Heart right ventricle (tissue), 16 donors: ENCODE results near the gene SFXN5. TPM values are rescaled to one million over a fixed set of nuclear protein-coding genes. Genes with fewer than 3 reads are reported as not detected.

ENCODE experiments used
- ATAC-seq, 8 donors: fragments of 200-7000 bp; cut with Tn5 transposase; one replicate each; pipeline ENCODE4 v1.9.1; 2020; ENCODE audit warnings: mild to moderate bottlenecking in 8 of 8, moderate library complexity in 8 of 8, moderate number of reproducible peaks in 1 of 8
- DNase-seq, 2 donors: peaks; one replicate each; pipeline ENCODE4 v3.0.0-alpha.2; 2020
- H3K27ac ChIP-seq, 10 donors: fragments of 200-600 bp; sonication (generic) in 2 of 10; one replicate each; pipeline versions ENCODE4 v1.5.0 to v1.8.0; 2020 to 2022; ENCODE audit warnings: mild to moderate bottlenecking in 3 of 10
- H3K27me3 ChIP-seq, 7 donors: fragments of 200-600 bp; one replicate each; pipeline ENCODE4 v1.8.0; 2021 to 2022; ENCODE audit warnings: mild to moderate bottlenecking in 2 of 7
- H3K36me3 ChIP-seq, 9 donors: fragments of 200-600 bp; sonication (generic) in 1 of 9; one replicate each; pipeline versions ENCODE4 v1.5.0 to v1.8.0; 2020 to 2022; ENCODE audit warnings: mild to moderate bottlenecking in 2 of 9
- H3K4me1 ChIP-seq, 9 donors: fragments of 200-600 bp; sonication (generic) in 1 of 9; one replicate each; pipeline versions ENCODE4 v1.5.0 to v1.8.0; 2020 to 2022; ENCODE audit warnings: mild to moderate bottlenecking in 4 of 9
- H3K4me3 ChIP-seq, 10 donors: fragments of 200-600 bp; sonication (generic) in 2 of 10; one replicate each; pipeline versions ENCODE4 v1.5.0 to v1.8.0; 2020 to 2022; ENCODE audit warnings: mild to moderate bottlenecking in 7 of 10, moderate library complexity in 2 of 10
- H3K9me3 ChIP-seq, 11 donors: fragments of 200-600 bp in 10 of 11; sonication (generic) in 2 of 11; one replicate each; pipeline versions ENCODE4 v1.5.0 to v1.8.0; 2013 to 2022; ENCODE audit warnings: mild to moderate bottlenecking in 2 of 11, control low read depth in 1 of 11, moderate library complexity in 1 of 11
- WGBS, 2 donors: extraction: QIAGEN DNeasy Blood & Tissue Kit; methylation state at CpG; one replicate each; pipeline ENCODE4 v1.1.7; 2013; ENCODE audit warnings: inconsistent platforms in 1 of 2; 5-methylcytosine and 5-hydroxymethylcytosine counted together
- intact Hi-C, 10 donors: fragments of 100-400 bp; cut with DNase I; formaldehyde crosslinking; loops; one replicate each; pipeline versions ENCODE4 v1.11.1 to v1.14.2; 2022
- polyA plus RNA-seq, 2 donors: library from polyadenylated mRNA; stranded (reverse); fragments of 200-250 nt; gene quantifications; one replicate each; pipeline ENCODE4 v1.2.3, GENCODE V29; 2013
- total RNA-seq, 10 donors: library from RNA; stranded (reverse); fragmentation: NEBNext Ultra II Directional in 3 of 10; extraction: Animal tissue kit (Norgen Biotek cat#: 25700) in 3 of 10; gene quantifications; one replicate each; pipeline versions ENCODE4 v1.2.1 to v1.2.4, GENCODE V29; 2021 to 2023
- TF ChIP-seq, protein P1 (sequence below), 9 donors: fragments of 200-600 bp; sonication (generic) in 2 of 9; IDR thresholded peaks; one replicate each; pipeline versions ENCODE4 v1.5.0 to v1.8.0; 2021 to 2022; ENCODE audit warnings: antibody characterized with exemption in 9 of 9, mild to moderate bottlenecking in 5 of 9, moderate library complexity in 1 of 9
- donor health status: Arrhythmogenic right ventricular cardiomyopathy.
- donor health status: ischemic (EF 13 %, LVEDD 7.1; RV severe dilation, severe dysfunction).
- donor health status: healthy with polysubstance abuse.
- donor health status: DM: no; HTN: yes; CAD: no.
- donor health status: DM: no; HTN: no; CAD: no.
- donor health status: ischemic (EF 25% LVEDD 6.9; RV normal size, moderate dysfunction).
- donor health status: ischemic (EF 25% LVEDD 5.7; RV mildly dilated, moderate dysfunction).
- donor health status: healthy.
- donor health status: DM: yes; HTN: yes; CAD: no.
- donor health status: Ischemic cardiomyopathy.
- donor health status: ischemic (EF 35%, LVEDD 5.7; RV mildly dilated, moderate dysfunction).
- donor health status: nonischemic (EF 11% LVEDD 7.7; RV severe dilation, severe dysfunction).
- donor health status: DM: yes; HTN: yes; CAD: no.
- donor health status: PGD.
- donor health status: ischemic (EF 29% LVEDD 5.4; RV normal size, mild dysfunction).
- donor health status: nonischemic (EF 23%, LVEDD 6.1; RV moderate dilation, normal function).

SFXN5 gene
- total and polyA plus RNA-seq, 12 donors = 4.4 to 11.8 (median 9.7) TPM

DNA sequence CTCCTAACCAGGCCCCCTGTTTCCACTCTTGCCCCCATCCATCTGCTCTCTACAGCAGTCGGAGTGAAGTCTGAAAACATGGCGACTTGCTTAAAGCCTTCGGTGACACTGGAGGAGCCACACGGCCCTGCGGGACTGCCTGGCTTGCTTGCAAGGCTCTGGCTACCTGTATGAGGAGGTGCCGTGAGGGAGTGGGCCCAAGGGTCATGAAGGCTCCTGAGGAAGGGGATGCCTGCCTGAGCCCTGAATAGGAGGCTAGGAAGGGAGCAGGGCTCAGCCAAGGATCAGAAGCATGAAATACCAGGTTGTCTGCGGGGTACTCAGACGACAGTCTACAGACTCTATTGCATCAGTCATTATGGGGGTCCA is 78.8 kb downstream of the SFXN5 start:
- 86 to 90% methylated on average over 8 of the region's 8 CpGs for WGBS, 2 donors
- ATAC-seq (no peak), DNase-seq (no peak)
- Histone ChIP-seq H3K27me3 (no peaks in the 10 kb centered on the region), H3K4me3 (no peak overlapping the region), H3K4me1 (peaks cover 0 to 14% (median 8%) of the 10 kb centered on the region in 9 donors), H3K9me3 (no peaks in the 10 kb centered on the region), H3K36me3 (peaks cover 0 to 20% (median 0%) of the 10 kb centered on the region in 9 donors), H3K27ac (no peak overlapping the region)
- intact Hi-C loops = loop anchor here (1.0 to 5.0 kb wide), 8 partner anchors 80 to 185 kb away; partner anchors contain the start of gene SFXN5 (in 1 of the 10)
- TF ChIP-seq, protein P1, sequence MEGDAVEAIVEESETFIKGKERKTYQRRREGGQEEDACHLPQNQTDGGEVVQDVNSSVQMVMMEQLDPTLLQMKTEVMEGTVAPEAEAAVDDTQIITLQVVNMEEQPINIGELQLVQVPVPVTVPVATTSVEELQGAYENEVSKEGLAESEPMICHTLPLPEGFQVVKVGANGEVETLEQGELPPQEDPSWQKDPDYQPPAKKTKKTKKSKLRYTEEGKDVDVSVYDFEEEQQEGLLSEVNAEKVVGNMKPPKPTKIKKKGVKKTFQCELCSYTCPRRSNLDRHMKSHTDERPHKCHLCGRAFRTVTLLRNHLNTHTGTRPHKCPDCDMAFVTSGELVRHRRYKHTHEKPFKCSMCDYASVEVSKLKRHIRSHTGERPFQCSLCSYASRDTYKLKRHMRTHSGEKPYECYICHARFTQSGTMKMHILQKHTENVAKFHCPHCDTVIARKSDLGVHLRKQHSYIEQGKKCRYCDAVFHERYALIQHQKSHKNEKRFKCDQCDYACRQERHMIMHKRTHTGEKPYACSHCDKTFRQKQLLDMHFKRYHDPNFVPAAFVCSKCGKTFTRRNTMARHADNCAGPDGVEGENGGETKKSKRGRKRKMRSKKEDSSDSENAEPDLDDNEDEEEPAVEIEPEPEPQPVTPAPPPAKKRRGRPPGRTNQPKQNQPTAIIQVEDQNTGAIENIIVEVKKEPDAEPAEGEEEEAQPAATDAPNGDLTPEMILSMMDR (IDR thresholded peaks at IDR 0.05) = no peak

DNA sequence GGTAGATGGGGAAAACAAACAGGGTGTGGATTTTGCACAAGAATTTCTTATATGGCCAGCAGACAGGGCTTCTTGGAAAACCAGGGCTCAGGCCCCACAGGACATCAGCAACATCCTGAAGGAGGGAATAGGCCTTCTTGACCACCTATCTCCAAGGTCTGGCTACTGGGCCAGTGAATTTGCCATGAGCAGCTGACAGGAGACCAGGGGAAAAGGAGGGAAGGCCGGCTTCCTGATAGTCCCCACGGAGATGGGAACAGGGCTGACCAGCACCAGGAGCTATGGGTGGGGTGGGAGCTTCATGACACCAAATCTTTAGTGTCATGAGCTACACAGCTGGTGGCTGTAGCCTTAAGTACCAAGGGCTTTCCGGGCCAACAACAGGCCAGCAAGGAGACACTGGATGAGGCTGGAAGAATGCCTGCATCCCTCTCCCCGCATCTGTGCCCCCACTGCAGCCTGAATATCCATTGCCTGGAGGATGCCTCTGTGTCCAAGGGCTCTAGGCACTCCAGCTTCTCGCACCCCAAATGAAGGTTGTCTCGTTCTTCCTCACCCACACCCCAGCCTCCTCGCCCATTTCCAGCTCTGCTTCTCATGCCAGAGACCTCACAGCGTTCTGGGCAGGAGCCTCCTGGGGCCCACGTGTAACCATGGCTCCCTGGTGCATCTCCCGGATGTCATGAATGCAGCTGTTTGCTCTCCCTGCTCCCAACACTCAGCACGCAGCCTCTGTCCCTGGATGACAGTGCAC is 79.4 kb downstream of the SFXN5 start:
- 81 to 92% methylated on average over 11 of the region's 11 CpGs for WGBS, 2 donors
- Histone ChIP-seq H3K4me1 (peaks cover 0 to 14% (median 8%) of the 10 kb centered on the region in 9 donors), H3K36me3 (peaks cover 0 to 20% (median 0%) of the 10 kb centered on the region in 9 donors), H3K9me3 (no peaks in the 10 kb centered on the region), H3K4me3 (no peak overlapping the region), H3K27ac (no peak overlapping the region), H3K27me3 (no peaks in the 10 kb centered on the region)
- intact Hi-C loops = loop anchor here (2.0 to 5.0 kb wide), 6 partner anchors 80 to 185 kb away; partner anchors contain the start of gene SFXN5 (in 1 of the 10)
- TF ChIP-seq, protein P1 (IDR thresholded peaks at IDR 0.05) = no peak
- DNase-seq (no peak), ATAC-seq (no peak)

DNA sequence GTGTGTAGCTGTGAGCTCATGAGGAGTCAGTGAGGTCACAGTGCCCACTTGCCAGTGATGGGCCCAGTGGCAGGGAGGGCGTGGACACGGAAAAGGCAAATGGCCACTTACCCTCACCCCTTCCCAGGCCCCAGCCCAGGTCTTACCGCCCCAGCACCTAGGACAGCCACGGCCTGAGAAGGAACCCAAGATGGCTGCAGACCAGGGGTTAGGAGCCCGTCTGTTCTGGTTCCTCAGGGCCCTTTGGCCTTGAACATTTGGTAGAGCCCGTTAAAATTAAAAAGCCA is 80.1 kb downstream of the SFXN5 start:
- Histone ChIP-seq H3K4me3 (no peak overlapping the region), H3K27me3 (no peaks in the 10 kb centered on the region), H3K27ac (no peak overlapping the region), H3K9me3 (no peaks in the 10 kb centered on the region), H3K4me1 (peaks cover 0 to 19% (median 10%) of the 10 kb centered on the region in 9 donors), H3K36me3 (peaks cover 0 to 26% (median 0%) of the 10 kb centered on the region in 9 donors)
- no peak for DNase-seq
- TF ChIP-seq, protein P1 (IDR thresholded peaks at IDR 0.05) = no peak
- no peak for ATAC-seq
- 96 to 98% methylated on average over 6 of the region's 6 CpGs for WGBS, 2 donors
- intact Hi-C loops = loop anchor here in 9 of 10 donors (5.0 kb wide), 5 partner anchors 81 to 186 kb away; partner anchors contain the start of gene SFXN5 (in 1 of the 9)

DNA sequence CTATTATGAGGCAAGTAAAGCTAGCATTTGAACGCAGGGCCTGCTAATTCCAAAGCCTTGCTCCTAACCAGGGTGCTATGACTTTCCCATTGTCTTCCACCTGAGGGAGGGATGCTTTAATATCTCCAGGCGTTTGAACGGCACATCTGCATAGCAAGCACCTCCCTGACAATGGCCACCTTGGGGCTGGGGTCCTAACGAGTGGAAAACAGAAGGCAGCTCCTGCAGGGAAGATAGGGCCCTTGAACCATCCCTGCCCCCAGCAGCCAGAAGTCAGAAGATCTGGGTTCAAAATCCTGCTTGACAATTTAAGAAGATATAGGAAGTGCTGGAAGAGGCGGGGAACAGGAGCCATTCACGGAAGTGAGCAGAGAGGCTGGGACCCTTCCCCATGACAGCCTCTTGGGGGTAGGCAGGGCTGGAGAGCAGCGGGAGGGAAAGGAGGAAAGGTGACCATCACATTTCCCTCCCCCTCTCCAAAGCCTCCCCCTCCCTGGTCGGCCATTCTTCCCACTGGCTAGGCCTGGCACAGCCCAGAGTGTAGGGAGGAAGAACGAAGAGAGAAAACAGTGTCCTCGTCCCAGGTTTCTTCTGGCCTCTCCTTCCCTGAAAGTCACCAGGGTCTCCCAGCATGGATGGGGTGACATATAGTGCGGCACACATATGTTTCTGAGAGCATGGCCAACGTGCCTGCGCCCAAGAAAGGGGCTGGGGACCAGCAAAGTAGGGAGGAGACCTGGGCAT is 80.6 kb downstream of the SFXN5 start:
- peaks cover 4 to 24% (median 13%) of the 10 kb centered on the region in 9 donors for H3K4me1 ChIP-seq
- H3K27ac ChIP-seq = peak overlapping the region in 4 of 10 donors; percentile 79 to 87 (median 80)
- intact Hi-C loops = loop anchor here in 9 of 10 donors (5.0 kb wide), 5 partner anchors 81 to 186 kb away; partner anchors contain the start of gene SFXN5 (in 1 of the 9)
- no peaks in the 10 kb centered on the region for H3K9me3 ChIP-seq
- TF ChIP-seq, protein P1 (IDR thresholded peaks at IDR 0.05) = no peak
- H3K4me3 ChIP-seq = no peak overlapping the region
- no peak for ATAC-seq
- H3K36me3 ChIP-seq = peaks cover 0 to 24% (median 0%) of the 10 kb centered on the region in 9 donors
- WGBS, 2 donors = 89 to 92% methylated on average over 13 of the region's 13 CpGs
- DNase-seq = no peak
- H3K27me3 ChIP-seq = no peaks in the 10 kb centered on the region
